ENCODE results near the gene RAB6C.
"Not testable (repeated sequence)": the region's sequence is repeated elsewhere in the genome, so short reads cannot be mapped to it uniquely, and the experiment has no call there.

The RAB6C gene

GRCh38 chr2:129935118-129935517, 44.3 kb upstream of the RAB6C start:
- Histone ChIP-seq H3K9ac (ENCODE audit: low read length) (no peak overlapping the region), H3K36me3 (ENCODE audit: control insufficient read depth in 1 of 2, insufficient read depth in 2 of 2, low read depth in 1 of 2, low read length in 2 of 2) (no peaks in the 10 kb centered on the region), H3K14ac (ENCODE audit: low read length in 2 of 2) (no peak overlapping the region), H3K4me2 (ENCODE audit: low read length, poor library complexity, severe bottlenecking) (no peak overlapping the region), H3K4me3 (ENCODE audit: insufficient read depth in 1 of 2, low read depth in 1 of 2, low read length in 2 of 2) (no peak overlapping the region), H3K27ac (ENCODE audit: low read length, poor library complexity, severe bottlenecking) (no peak overlapping the region), H2BK12ac (ENCODE audit: low read length in 2 of 2) (no peak overlapping the region), H2BK5ac (ENCODE audit: low read depth, low read length, poor library complexity, severe bottlenecking) (no peak overlapping the region), H2AK5ac (ENCODE audit: low read length, severe bottlenecking) (no peak overlapping the region), H3K79me1 (replicated peaks; ENCODE audit: low read length, poor library complexity, severe bottlenecking) (no peaks in the 10 kb centered on the region), H3K4me1 (ENCODE audit: control insufficient read depth, insufficient read depth, low read depth, low read length) (peaks cover 3% of the 10 kb centered on the region), H4K8ac (ENCODE audit: low read length) (no peak overlapping the region), H3K4ac (ENCODE audit: low read depth in 1 of 2, low read length in 2 of 2) (no peak overlapping the region), H3K9me3 (ENCODE audit: control insufficient read depth, low read length) (no peaks in the 10 kb centered on the region), H2AFZ (ENCODE audit: low read depth, low read length) (no peak overlapping the region), H3K27me3 (ENCODE audit: control insufficient read depth in 1 of 2, insufficient read depth in 1 of 2, low read length in 2 of 2) (peaks cover 9 to 16% of the 10 kb centered on the region in 2 experiments), H2BK120ac (ENCODE audit: low read depth, low read length) (no peak overlapping the region), H2BK15ac (ENCODE audit: low read depth, poor library complexity, severe bottlenecking) (no peak overlapping the region), H3K18ac (ENCODE audit: low read depth in 1 of 2, low read length in 2 of 2) (no peak overlapping the region), H3K23ac (ENCODE audit: low read length in 2 of 2) (no peak overlapping the region), H4K91ac (ENCODE audit: low read length) (no peak overlapping the region)
- no peak for DNase-seq
- 42% methylated on average over 1 of the region's 1 CpG for WGBS

GRCh38 chr2:129936334-129936934, 43.0 kb upstream of the RAB6C start:
- Histone ChIP-seq H3K23ac (ENCODE audit: low read length in 2 of 2) (no peak overlapping the region), H4K8ac (ENCODE audit: low read length) (no peak overlapping the region), H3K27ac (ENCODE audit: low read length, poor library complexity, severe bottlenecking) (no peak overlapping the region), H3K4me1 (ENCODE audit: control insufficient read depth, insufficient read depth, low read depth, low read length) (peaks cover 3% of the 10 kb centered on the region), H2BK5ac (ENCODE audit: low read depth, low read length, poor library complexity, severe bottlenecking) (no peak overlapping the region), H3K14ac (ENCODE audit: low read length in 2 of 2) (no peak overlapping the region), H3K36me3 (ENCODE audit: control insufficient read depth in 1 of 2, insufficient read depth in 2 of 2, low read depth in 1 of 2, low read length in 2 of 2) (no peaks in the 10 kb centered on the region), H4K91ac (ENCODE audit: low read length) (no peak overlapping the region), H3K27me3 (ENCODE audit: control insufficient read depth in 1 of 2, insufficient read depth in 1 of 2, low read length in 2 of 2) (peaks cover 9 to 16% of the 10 kb centered on the region in 2 experiments), H2AFZ (ENCODE audit: low read depth, low read length) (no peak overlapping the region), H3K4me2 (ENCODE audit: low read length, poor library complexity, severe bottlenecking) (no peak overlapping the region), H3K9me3 (ENCODE audit: control insufficient read depth, low read length) (no peaks in the 10 kb centered on the region), H2BK15ac (ENCODE audit: low read depth, poor library complexity, severe bottlenecking) (no peak overlapping the region), H2BK12ac (ENCODE audit: low read length in 2 of 2) (no peak overlapping the region), H3K9ac (ENCODE audit: low read length) (no peak overlapping the region), H2BK120ac (ENCODE audit: low read depth, low read length) (no peak overlapping the region), H3K4me3 (ENCODE audit: insufficient read depth in 1 of 2, low read depth in 1 of 2, low read length in 2 of 2) (no peak overlapping the region), H2AK5ac (ENCODE audit: low read length, severe bottlenecking) (no peak overlapping the region), H3K18ac (ENCODE audit: low read depth in 1 of 2, low read length in 2 of 2) (no peak overlapping the region), H3K79me1 (replicated peaks; ENCODE audit: low read length, poor library complexity, severe bottlenecking) (no peaks in the 10 kb centered on the region), H3K4ac (ENCODE audit: low read depth in 1 of 2, low read length in 2 of 2) (no peak overlapping the region)
- DNase-seq, result no peak
- WGBS, result 65% methylated on average over 3 of the region's 9 CpGs

- H2BK15ac ChIP-seq (ENCODE audit: low read depth, poor library complexity, severe bottlenecking); H3K18ac ChIP-seq (ENCODE audit: low read depth in 1 of 2, low read length in 2 of 2); H3K36me3 ChIP-seq (ENCODE audit: control insufficient read depth in 1 of 2, insufficient read depth in 2 of 2, low read depth in 1 of 2, low read length in 2 of 2); H2BK5ac ChIP-seq (ENCODE audit: low read depth, low read length, poor library complexity, severe bottlenecking); H3K27ac ChIP-seq (ENCODE audit: low read length, poor library complexity, severe bottlenecking); H3K27me3 ChIP-seq (ENCODE audit: control insufficient read depth in 1 of 2, insufficient read depth in 1 of 2, low read length in 2 of 2); H2AK5ac ChIP-seq (ENCODE audit: low read length, severe bottlenecking); H3K4me2 ChIP-seq (ENCODE audit: low read length, poor library complexity, severe bottlenecking); H3K9ac ChIP-seq (ENCODE audit: low read length); H3K79me1 ChIP-seq (replicated peaks; ENCODE audit: low read length, poor library complexity, severe bottlenecking); H3K4me3 ChIP-seq (ENCODE audit: insufficient read depth in 1 of 2, low read depth in 1 of 2, low read length in 2 of 2); H3K4ac ChIP-seq (ENCODE audit: low read depth in 1 of 2, low read length in 2 of 2); H4K8ac ChIP-seq (ENCODE audit: low read length); DNase-seq; H3K4me1 ChIP-seq (ENCODE audit: control insufficient read depth, insufficient read depth, low read depth, low read length); H3K23ac ChIP-seq (ENCODE audit: low read length in 2 of 2); H3K9me3 ChIP-seq (ENCODE audit: control insufficient read depth, low read length); H4K91ac ChIP-seq (ENCODE audit: low read length); H2AFZ ChIP-seq (ENCODE audit: low read depth, low read length); H2BK12ac ChIP-seq (ENCODE audit: low read length in 2 of 2); H2BK120ac ChIP-seq (ENCODE audit: low read depth, low read length); H3K14ac ChIP-seq (ENCODE audit: low read length in 2 of 2): not testable (repeated sequence)
- WGBS, result 70% methylated on average over 6 of the region's 7 CpGs
Measured at GRCh38 chr2:129938850-129939471, 40.5 kb upstream of the RAB6C start.

- not testable (repeated sequence) for H3K14ac ChIP-seq (ENCODE audit: low read length in 2 of 2); H2AFZ ChIP-seq (ENCODE audit: low read depth, low read length); H3K27ac ChIP-seq (ENCODE audit: low read length, poor library complexity, severe bottlenecking); H4K91ac ChIP-seq (ENCODE audit: low read length); H3K9ac ChIP-seq (ENCODE audit: low read length); H3K9me3 ChIP-seq (ENCODE audit: control insufficient read depth, low read length); H3K4ac ChIP-seq (ENCODE audit: low read depth in 1 of 2, low read length in 2 of 2); H2BK12ac ChIP-seq (ENCODE audit: low read length in 2 of 2); H2BK5ac ChIP-seq (ENCODE audit: low read depth, low read length, poor library complexity, severe bottlenecking); H3K79me1 ChIP-seq (replicated peaks; ENCODE audit: low read length, poor library complexity, severe bottlenecking); H3K18ac ChIP-seq (ENCODE audit: low read depth in 1 of 2, low read length in 2 of 2); H3K23ac ChIP-seq (ENCODE audit: low read length in 2 of 2); H3K4me2 ChIP-seq (ENCODE audit: low read length, poor library complexity, severe bottlenecking); H3K36me3 ChIP-seq (ENCODE audit: control insufficient read depth in 1 of 2, insufficient read depth in 2 of 2, low read depth in 1 of 2, low read length in 2 of 2); DNase-seq; H2BK15ac ChIP-seq (ENCODE audit: low read depth, poor library complexity, severe bottlenecking); H3K4me1 ChIP-seq (ENCODE audit: control insufficient read depth, insufficient read depth, low read depth, low read length); H2BK120ac ChIP-seq (ENCODE audit: low read depth, low read length); H2AK5ac ChIP-seq (ENCODE audit: low read length, severe bottlenecking); H4K8ac ChIP-seq (ENCODE audit: low read length); H3K4me3 ChIP-seq (ENCODE audit: insufficient read depth in 1 of 2, low read depth in 1 of 2, low read length in 2 of 2)
- WGBS, result 78% methylated on average over 8 of the region's 8 CpGs
- H3K27me3 ChIP-seq (ENCODE audit: control insufficient read depth in 1 of 2, insufficient read depth in 1 of 2, low read length in 2 of 2), result peaks cover 0 to 11% of the 10 kb centered on the region in 2 experiments
Measured at GRCh38 chr2:129943456-129943855, 36.0 kb upstream of the RAB6C start.
